ENCODE results near the gene DNAJB8.

GRCh38 chr3:128504963-128505730 lies 38.5 kb upstream of the DNAJB8 start:
- TF ChIP-seq CTCF (conservative IDR thresholded peaks at IDR 0.05; ENCODE audit: low read length), result no peak
- no peak for TF ChIP-seq EZH2phosphoT487 (IDR thresholded peaks at IDR 0.05; ENCODE audit: borderline replicate concordance, low read depth, low read length)
